ENCODE results near the gene SPDYE4. TPM values are rescaled to one million over a fixed set of nuclear protein-coding genes. Genes with fewer than 3 reads are reported as not detected.

The SPDYE4 gene
- total RNA-seq, 1 experiment from 2014 or later, result not detected

- ChIA-PET CTCF (no interaction called here), POLR2A (ENCODE audit: unreplicated experiment) (no interaction called here)
- ATAC-seq (no peak), DNase-seq (no peak)
- H4K20me1 ChIP-seq (ENCODE audit: low read length), result no peaks in the 10 kb centered on the region
- H3K4me1 ChIP-seq (ENCODE audit: insufficient read depth, low read length), result no peaks in the 10 kb centered on the region
- no peak overlapping the region for H3K9ac ChIP-seq (ENCODE audit: low read length)
- H3K9me3 ChIP-seq (ENCODE audit: low read length), result no peaks in the 10 kb centered on the region
- H2AFZ ChIP-seq (ENCODE audit: low read length), result no peak overlapping the region
- H3K27me3 ChIP-seq (ENCODE audit: low read length), result 0 out of 2 replicates have a peak, but pooled peaks cover 14% of the 10 kb centered on the region
- H3F3A ChIP-seq (ENCODE audit: low read length, unreplicated experiment), result no peaks in the 10 kb centered on the region
- H3K4me2 ChIP-seq (ENCODE audit: low read length), result no peak overlapping the region
- intact Hi-C loops (cut with micrococcal nuclease), result no loop called here
- no peaks in the 10 kb centered on the region for H3K79me2 ChIP-seq (ENCODE audit: low read length)
- BruUV-seq (replicated peaks), result no TSS peak
- H3K4me3 ChIP-seq (ENCODE audit: low read length), result no peak overlapping the region
- H3K27ac ChIP-seq (ENCODE audit: low read length), result no peak overlapping the region
- TF ChIP-seq EZH2 (IDR thresholded peaks at IDR 0.05; ENCODE audit: low read length, unreplicated experiment) (no peak), CTCF (conservative IDR thresholded peaks at IDR 0.05; ENCODE audit: low read depth, low read length) (no peak), EZH2phosphoT487 (IDR thresholded peaks at IDR 0.05; ENCODE audit: borderline replicate concordance, low read length) (no peak)
- no peaks in the 10 kb centered on the region for H3K9me2 ChIP-seq (replicated peaks; ENCODE audit: low read length)
- no peaks in the 10 kb centered on the region for H3K36me3 ChIP-seq (ENCODE audit: low read depth, low read length)
These were observed 34.3 kb upstream of the SPDYE4 start for GRCh38 chr17:8792646-8793045.

- Histone ChIP-seq H3K27ac (ENCODE audit: low read length) (no peak overlapping the region), H3K36me3 (ENCODE audit: low read depth, low read length) (no peaks in the 10 kb centered on the region), H3K9me3 (ENCODE audit: low read length) (no peaks in the 10 kb centered on the region), H3K27me3 (ENCODE audit: low read length) (0 out of 2 replicates have a peak, but pooled peaks cover 14% of the 10 kb centered on the region), H3K4me2 (ENCODE audit: low read length) (no peak overlapping the region), H4K20me1 (ENCODE audit: low read length) (no peaks in the 10 kb centered on the region), H3F3A (ENCODE audit: low read length, unreplicated experiment) (no peaks in the 10 kb centered on the region), H3K4me1 (ENCODE audit: insufficient read depth, low read length) (no peaks in the 10 kb centered on the region), H3K4me3 (ENCODE audit: low read length) (no peak overlapping the region), H3K79me2 (ENCODE audit: low read length) (no peaks in the 10 kb centered on the region), H2AFZ (ENCODE audit: low read length) (no peak overlapping the region), H3K9ac (ENCODE audit: low read length) (no peak overlapping the region), H3K9me2 (replicated peaks; ENCODE audit: low read length) (no peaks in the 10 kb centered on the region)
- DNase-seq, result peak; percentile 38
- ATAC-seq, result no peak
- intact Hi-C loops (cut with micrococcal nuclease), result no loop called here
- POLR2A ChIA-PET (ENCODE audit: unreplicated experiment), result no interaction called here
- CTCF ChIA-PET, result no interaction called here
- BruUV-seq (replicated peaks), result no TSS peak
- no peak for TF ChIP-seq EZH2 (IDR thresholded peaks at IDR 0.05; ENCODE audit: low read length, unreplicated experiment)
- TF ChIP-seq EZH2phosphoT487 (IDR thresholded peaks at IDR 0.05; ENCODE audit: borderline replicate concordance, low read length), result no peak
- TF ChIP-seq CTCF (conservative IDR thresholded peaks at IDR 0.05; ENCODE audit: low read depth, low read length), result no peak
These were observed 33.5 kb upstream of the SPDYE4 start for GRCh38 chr17:8791910-8792270.

GRCh38 chr17:8791248-8791909 is 33.0 kb upstream of the SPDYE4 start:
- Histone ChIP-seq H3K4me1 (ENCODE audit: insufficient read depth, low read length) (no peaks in the 10 kb centered on the region), H3K4me2 (ENCODE audit: low read length) (no peak overlapping the region), H3K79me2 (ENCODE audit: low read length) (no peaks in the 10 kb centered on the region), H4K20me1 (ENCODE audit: low read length) (no peaks in the 10 kb centered on the region), H3K27ac (ENCODE audit: low read length) (no peak overlapping the region), H3K9me3 (ENCODE audit: low read length) (no peaks in the 10 kb centered on the region), H3K4me3 (ENCODE audit: low read length) (no peak overlapping the region), H2AFZ (ENCODE audit: low read length) (no peak overlapping the region), H3K36me3 (ENCODE audit: low read depth, low read length) (no peaks in the 10 kb centered on the region), H3K9ac (ENCODE audit: low read length) (no peak overlapping the region), H3K27me3 (ENCODE audit: low read length) (0 out of 2 replicates have a peak, but pooled peaks cover 14% of the 10 kb centered on the region), H3F3A (ENCODE audit: low read length, unreplicated experiment) (no peaks in the 10 kb centered on the region), H3K9me2 (replicated peaks; ENCODE audit: low read length) (no peaks in the 10 kb centered on the region)
- TF ChIP-seq CTCF (conservative IDR thresholded peaks at IDR 0.05; ENCODE audit: low read depth, low read length) (peak; percentile 37; the same call in 1 of the 2 replicates), EZH2 (IDR thresholded peaks at IDR 0.05; ENCODE audit: low read length, unreplicated experiment) (no peak)
- POLR2A ChIA-PET (ENCODE audit: unreplicated experiment), result no interaction called here
- ATAC-seq, result no peak
- BruUV-seq (replicated peaks), result no TSS peak
- CTCF ChIA-PET, result no interaction called here
- intact Hi-C loops (cut with micrococcal nuclease), result no loop called here
- no peak for DNase-seq
